CD4-positive, alpha-beta T cell treated with Interleukin-4 for 1 hour (primary cell): ENCODE measurements around the gene NEK11.

ENCODE experiments used
- DNase-seq, 2 donors: peaks; one replicate each; pipeline ENCODE4 v3.0.0-alpha.2; 2020 to 2022

Gene NEK11

GRCh38 chr3:131370935-131371687 is 344.4 kb downstream of the NEK11 start:
- peak in 1 of 2 donors; percentile 26 for DNase-seq

GRCh38 chr3:131371688-131372066 is 345.0 kb downstream of the NEK11 start:
- DNase-seq = no peak

- DNase-seq = no peak
These were observed 348.1 kb downstream of the NEK11 start for GRCh38 chr3:131374741-131375140.

- peak; percentile 17 to 67 for DNase-seq
These were observed 354.3 kb downstream of the NEK11 start for GRCh38 chr3:131380821-131381444.

GRCh38 chr3:131381445-131382291 is 355.0 kb downstream of the NEK11 start, which contains the start of gene NUDT16:
TSS of gene NUDT16 (plus strand) at chr3:131381774. CDS start at chr3:131381805, 31 bp downstream.
- DNase-seq = peak; percentile 97 to 98

GRCh38 chr3:131386429-131387165 is 359.9 kb downstream of the NEK11 start:
- DNase-seq = peak in 1 of 2 donors; percentile 58

- no peak for DNase-seq
These were observed 361.3 kb downstream of the NEK11 start for GRCh38 chr3:131387796-131388489.

- no peak for DNase-seq
These were observed 361.8 kb downstream of the NEK11 start for GRCh38 chr3:131388490-131388799.

GRCh38 chr3:131390331-131390730 is 363.7 kb downstream of the NEK11 start:
- no peak for DNase-seq

- DNase-seq = no peak
These were observed 366.4 kb downstream of the NEK11 start for GRCh38 chr3:131393051-131393450.

GRCh38 chr3:131393868-131394267 is 367.2 kb downstream of the NEK11 start:
- DNase-seq = no peak

- DNase-seq = no peak
These were observed 367.7 kb downstream of the NEK11 start for GRCh38 chr3:131394400-131394799.

GRCh38 chr3:131396170-131396569 is 369.5 kb downstream of the NEK11 start:
- no peak for DNase-seq

- no peak for DNase-seq
These were observed 371.2 kb downstream of the NEK11 start for GRCh38 chr3:131397889-131398288.
